SU-DHL-6 (cell line): ENCODE results near the gene TMEM131L.

Experiments
- CTCF ChIP-seq: fragments of 200-600 bp; sonication (generic); IDR thresholded peaks from one replicate; pipeline ENCODE4 v1.5.1; 2017; ENCODE audit warnings: antibody characterized with exemption, mild to moderate bottlenecking, low read length, moderate library complexity; ENCODE audit not compliant: insufficient read depth, poor library complexity, severe bottlenecking
- EZH2phosphoT487 ChIP-seq: fragments of 200-600 bp; sonication (generic), shearing (Covaris generic); conservative IDR thresholded peaks from 2 replicates; pipeline ENCODE4 v1.6.1; 2018; ENCODE audit warnings: mild to moderate bottlenecking, antibody characterized with exemption, low read length, moderate library complexity, mixed read lengths

- TF ChIP-seq CTCF (no peak), EZH2phosphoT487 (no peak)
Measured at GRCh38 chr4:153418558-153418957, 47.6 kb upstream of the TMEM131L start.
